Stimulated activated naive B cell treated with anti-CD40 and anti-IgM and Interleukin-4, amounts not matched to agents 10 μg/mL and 1 μg/mL and 100 μg/mL, for 72 hours (primary cell): ENCODE data around the gene SYNGR3.

ENCODE experiments used
- ATAC-seq, 2 donors: fragments of 150-1000 bp; cut with Tn5 transposase; replicated peaks; 2 replicates each; pipeline ENCODE4 v1.10.0; 2021; ENCODE audit warnings: moderate library complexity in 1 of 2
- DNase-seq: peaks from one replicate; pipeline ENCODE4 v3.0.0; 2021
- H3K27ac Mint-ChIP-seq: one replicate; pipeline ENCODE4 v1.8.0; 2022; ENCODE audit warnings: mild to moderate bottlenecking, mixed read lengths
- H3K27me3 Mint-ChIP-seq, 2 donors: one replicate each; pipeline ENCODE4 v1.8.0; 2022; ENCODE audit warnings: mixed read lengths in 2 of 2
- H3K36me3 Mint-ChIP-seq, 2 donors: one replicate each; pipeline ENCODE4 v1.8.0; 2022; ENCODE audit warnings: mixed read lengths in 2 of 2, mild to moderate bottlenecking in 1 of 2
- H3K4me1 Mint-ChIP-seq, 2 donors: one replicate each; pipeline ENCODE4 v1.8.0; 2022; ENCODE audit warnings: mixed read lengths in 2 of 2, mild to moderate bottlenecking in 1 of 2
- H3K4me3 Mint-ChIP-seq, 2 donors: one replicate each; pipeline ENCODE4 v1.8.0; 2022; ENCODE audit warnings: mild to moderate bottlenecking in 2 of 2, mixed read lengths in 2 of 2, moderate library complexity in 1 of 2
- H3K9me3 Mint-ChIP-seq, 2 donors: one replicate each; pipeline ENCODE4 v1.8.0; 2022; ENCODE audit warnings: mixed read lengths in 2 of 2, mild to moderate bottlenecking in 1 of 2

The SYNGR3 gene

GRCh38 chr16:2034696-2035430 is 45.1 kb downstream of the SYNGR3 start:
- Mint-ChIP-seq H3K27ac (no peak overlapping the region), H3K9me3 (no peaks in the 10 kb centered on the region), H3K27me3 (peaks cover 0 to 27% of the 10 kb centered on the region in 2 donors), H3K36me3 (no peaks in the 10 kb centered on the region), H3K4me1 (peaks cover 6 to 21% of the 10 kb centered on the region in 2 donors), H3K4me3 (no peak overlapping the region)
- DNase-seq = no peak
- ATAC-seq = no peak

- Mint-ChIP-seq H3K4me1 (peaks cover 6 to 21% of the 10 kb centered on the region in 2 donors), H3K27ac (no peak overlapping the region), H3K9me3 (no peaks in the 10 kb centered on the region), H3K27me3 (peaks cover 0 to 25% of the 10 kb centered on the region in 2 donors), H3K4me3 (no peak overlapping the region), H3K36me3 (no peaks in the 10 kb centered on the region)
- no peak for ATAC-seq
- no peak for DNase-seq
Measured at GRCh38 chr16:2035431-2036199, 45.8 kb downstream of the SYNGR3 start.

- Mint-ChIP-seq H3K27me3 (peaks cover 0 to 25% of the 10 kb centered on the region in 2 donors), H3K4me1 (peaks cover 6 to 21% of the 10 kb centered on the region in 2 donors), H3K4me3 (no peak overlapping the region), H3K9me3 (no peaks in the 10 kb centered on the region), H3K36me3 (no peaks in the 10 kb centered on the region), H3K27ac (no peak overlapping the region)
- DNase-seq = no peak
- ATAC-seq = no peak
Measured at GRCh38 chr16:2036200-2036966, 46.6 kb downstream of the SYNGR3 start.

- DNase-seq = no peak
- peaks cover 6 to 18% of the 10 kb centered on the region in 2 donors for H3K4me1 Mint-ChIP-seq
Measured at GRCh38 chr16:2037115-2037514, 47.3 kb downstream of the SYNGR3 start.

GRCh38 chr16:2037647-2038381 is 48.0 kb downstream of the SYNGR3 start:
- peaks cover 0 to under 1% of the 10 kb centered on the region in 2 donors for H3K36me3 Mint-ChIP-seq
- peaks cover 0 to 19% of the 10 kb centered on the region in 2 donors for H3K27me3 Mint-ChIP-seq
- DNase-seq (no peak), ATAC-seq (no peak)
- H3K4me1 Mint-ChIP-seq = peaks cover 0 to 11% of the 10 kb centered on the region in 2 donors
- H3K27ac Mint-ChIP-seq = no peak overlapping the region
- H3K9me3 Mint-ChIP-seq = no peaks in the 10 kb centered on the region
- no peak overlapping the region for H3K4me3 Mint-ChIP-seq

More at GRCh38 chr16:2037115-2037514, 47.3 kb downstream of the SYNGR3 start:
- no peak overlapping the region for H3K4me3 Mint-ChIP-seq
- no peaks in the 10 kb centered on the region for H3K9me3 Mint-ChIP-seq
- no peaks in the 10 kb centered on the region for H3K36me3 Mint-ChIP-seq
- peaks cover 0 to 23% of the 10 kb centered on the region in 2 donors for H3K27me3 Mint-ChIP-seq
- H3K27ac Mint-ChIP-seq = no peak overlapping the region
- ATAC-seq = no peak

GRCh38 chr16:2038382-2039231 is 48.8 kb downstream of the SYNGR3 start:
- ATAC-seq = no peak
- Mint-ChIP-seq H3K9me3 (no peaks in the 10 kb centered on the region), H3K27me3 (peaks cover 0 to 17% of the 10 kb centered on the region in 2 donors), H3K36me3 (peaks cover 4 to 8% of the 10 kb centered on the region in 2 donors), H3K27ac (no peak overlapping the region), H3K4me3 (no peak overlapping the region), H3K4me1 (peaks cover 7 to 10% of the 10 kb centered on the region in 2 donors)
- no peak for DNase-seq

GRCh38 chr16:2039274-2040031 is 49.7 kb downstream of the SYNGR3 start:
- ATAC-seq (no peak), DNase-seq (no peak)
- no peak overlapping the region for H3K4me3 Mint-ChIP-seq
- peaks cover 0 to 11% of the 10 kb centered on the region in 2 donors for H3K27me3 Mint-ChIP-seq
- no peak overlapping the region for H3K27ac Mint-ChIP-seq
- H3K36me3 Mint-ChIP-seq = peaks cover 4 to 8% of the 10 kb centered on the region in 2 donors
- no peaks in the 10 kb centered on the region for H3K9me3 Mint-ChIP-seq
- peaks cover 11 to 13% of the 10 kb centered on the region in 2 donors for H3K4me1 Mint-ChIP-seq

GRCh38 chr16:2040041-2040786 is 50.4 kb downstream of the SYNGR3 start:
- Mint-ChIP-seq H3K27ac (no peak overlapping the region), H3K9me3 (no peaks in the 10 kb centered on the region), H3K36me3 (peaks cover 4 to 8% of the 10 kb centered on the region in 2 donors), H3K4me1 (peaks cover 11 to 14% of the 10 kb centered on the region in 2 donors), H3K27me3 (peaks cover 0 to 6% of the 10 kb centered on the region in 2 donors), H3K4me3 (no peak overlapping the region)
- ATAC-seq (no peak), DNase-seq (no peak)

- H3K4me3 Mint-ChIP-seq = no peak overlapping the region
- H3K27ac Mint-ChIP-seq = no peak overlapping the region
- peaks cover 4 to 8% of the 10 kb centered on the region in 2 donors for H3K36me3 Mint-ChIP-seq
- H3K27me3 Mint-ChIP-seq = peaks cover 0 to 6% of the 10 kb centered on the region in 2 donors
- peaks cover 11 to 14% of the 10 kb centered on the region in 2 donors for H3K4me1 Mint-ChIP-seq
- ATAC-seq (no peak), DNase-seq (no peak)
- H3K9me3 Mint-ChIP-seq = no peaks in the 10 kb centered on the region
Measured at GRCh38 chr16:2040787-2041522, 51.2 kb downstream of the SYNGR3 start.

- Mint-ChIP-seq H3K27me3 (no peaks in the 10 kb centered on the region), H3K4me1 (peaks cover 18 to 27% of the 10 kb centered on the region in 2 donors), H3K4me3 (no peak overlapping the region), H3K36me3 (peaks cover 4 to 8% of the 10 kb centered on the region in 2 donors), H3K9me3 (no peaks in the 10 kb centered on the region), H3K27ac (no peak overlapping the region)
- no peak for DNase-seq
- no peak for ATAC-seq
Measured at GRCh38 chr16:2042171-2042985, 52.6 kb downstream of the SYNGR3 start.
